Right lobe of liver (tissue), 4 donors: Measurements from ENCODE around the gene MACROD2.

ENCODE experiments used
- CTCF ChIP-seq, 4 donors: fragments of 200-600 bp in 3 of 4; fragments of 450-650 bp in 1 of 4; IDR thresholded peaks; one replicate each; pipeline versions ENCODE4 v1.5.1 to v1.8.0; 2016 to 2022; ENCODE audit warnings: antibody characterized with exemption in 4 of 4, mild to moderate bottlenecking in 2 of 4
- POLR2A ChIP-seq: fragments of 450-650 bp; IDR thresholded peaks from one replicate; pipeline ENCODE4 v1.6.1; 2017; ENCODE audit warnings: antibody characterized with exemption, mild to moderate bottlenecking
- donor health status: DM: no; HTN: no; CAD: no.
- donor health status: DM: no; HTN: no; CAD: no.
- donor health status: DM: no; HTN: yes; CAD: no.

GRCh38 chr20:14706555-14706954 is 711.2 kb downstream of the MACROD2 start:
- TF ChIP-seq CTCF (IDR thresholded peaks at IDR 0.05), result no peak
- TF ChIP-seq POLR2A, result no peak
